Activated naive CD4-positive, alpha-beta T cell (primary cell): ENCODE results near the gene RMI2.

ENCODE experiments used
- DNase-seq, 4 experiments: peaks; one replicate each; lab custom pipeline; 2025; lab: John Stamatoyannopoulos, UW

Gene RMI2

GRCh38 chr16:11384184-11384955 lies 39.1 kb downstream of the RMI2 start:
- DNase-seq: no peak

- no peak for DNase-seq
Measured at GRCh38 chr16:11384956-11385586, 39.8 kb downstream of the RMI2 start.

- no peak for DNase-seq
Measured at GRCh38 chr16:11386054-11386680, 40.9 kb downstream of the RMI2 start.

- no peak for DNase-seq
Measured at GRCh38 chr16:11386791-11387546, 41.7 kb downstream of the RMI2 start.

GRCh38 chr16:11389083-11389482 lies 43.8 kb downstream of the RMI2 start:
- no peak for DNase-seq

- DNase-seq: no peak
Measured at GRCh38 chr16:11389631-11390565, 44.6 kb downstream of the RMI2 start.

- DNase-seq: no peak
Measured at GRCh38 chr16:11390573-11391495, 45.6 kb downstream of the RMI2 start.

- DNase-seq: no peak
Measured at GRCh38 chr16:11391576-11391975, 46.3 kb downstream of the RMI2 start.

- DNase-seq: no peak
Measured at GRCh38 chr16:11392041-11392581, 46.9 kb downstream of the RMI2 start.

- no peak for DNase-seq
Measured at GRCh38 chr16:11393366-11393765, 48.1 kb downstream of the RMI2 start.

- DNase-seq: no peak
Measured at GRCh38 chr16:11393861-11394592, 48.8 kb downstream of the RMI2 start.

GRCh38 chr16:11394593-11394960 lies 49.3 kb downstream of the RMI2 start:
- no peak for DNase-seq

- no peak for DNase-seq
Measured at GRCh38 chr16:11395008-11395948, 50.0 kb downstream of the RMI2 start.

GRCh38 chr16:11395949-11396240 lies 50.6 kb downstream of the RMI2 start:
- no peak for DNase-seq

GRCh38 chr16:11396241-11397048 lies 51.2 kb downstream of the RMI2 start:
- DNase-seq: peak; percentile 37 to 59 (median 54)

- DNase-seq: no peak
Measured at GRCh38 chr16:11398136-11398535, 52.9 kb downstream of the RMI2 start.

- no peak for DNase-seq
Measured at GRCh38 chr16:11398851-11399250, 53.6 kb downstream of the RMI2 start.
